DND-41 (cell line): ENCODE results near the gene EHMT1.

Experiments used
- ATAC-seq: fragments of 200-7000 bp; cut with Tn5 transposase; 3 replicates; pipeline ENCODE4 v1.9.1; 2021; ENCODE audit warnings: low read depth; ENCODE audit not compliant: insufficient read depth
- DNase-seq: peaks from one replicate; pipeline ENCODE4 v3.0.0-alpha.2; 2020
- H2AFZ ChIP-seq: 2 replicates; pipeline ENCODE4 v1.6.0; 2012; ENCODE audit warnings: low read depth, low read length
- H3K27ac ChIP-seq: 2 replicates; pipeline ENCODE4 v1.5.1; 2012; ENCODE audit warnings: low read length, inconsistent platforms
- H3K27me3 ChIP-seq: fragments of 200-600 bp; sonication (generic); 2 replicates; pipeline ENCODE4 v1.6.0; 2012; ENCODE audit warnings: low read length, mild to moderate bottlenecking, inconsistent platforms; ENCODE audit not compliant: insufficient read depth, poor library complexity
- H3K36me3 ChIP-seq: 2 replicates; pipeline ENCODE4 v1.5.1; 2012; ENCODE audit warnings: low read length, inconsistent platforms; ENCODE audit not compliant: insufficient read depth
- H3K4me1 ChIP-seq: 2 replicates; pipeline ENCODE4 v1.5.1; 2012; ENCODE audit warnings: mild to moderate bottlenecking, low read length; ENCODE audit not compliant: insufficient read depth
- H3K4me2 ChIP-seq: 2 replicates; pipeline ENCODE4 v1.6.0; 2012; ENCODE audit warnings: mild to moderate bottlenecking, moderate library complexity, low read length, inconsistent platforms; ENCODE audit not compliant: insufficient read depth
- H3K4me3 ChIP-seq, 2 experiments: fragments of 200-600 bp in 1 of 2; shearing (Covaris generic) in 1 of 2; 2 replicates each; pipeline ENCODE4 v1.5.1; 2012 to 2016; ENCODE audit warnings: inconsistent platforms in 2 of 2, low read length in 2 of 2, mild to moderate bottlenecking in 2 of 2, low read depth in 1 of 2, moderate library complexity in 1 of 2
- H3K79me2 ChIP-seq: 2 replicates; pipeline ENCODE4 v1.6.0; 2012; ENCODE audit warnings: low read length, inconsistent platforms; ENCODE audit not compliant: insufficient read depth
- H3K9ac ChIP-seq: 2 replicates; pipeline ENCODE4 v1.6.0; 2012; ENCODE audit warnings: low read depth, mild to moderate bottlenecking, inconsistent platforms, low read length, moderate library complexity
- H3K9me3 ChIP-seq: 2 replicates; pipeline ENCODE4 v1.5.1; 2012; ENCODE audit warnings: low read length, moderate library complexity, mild to moderate bottlenecking, inconsistent platforms; ENCODE audit not compliant: insufficient read depth, severe bottlenecking
- H4K20me1 ChIP-seq: 2 replicates; pipeline ENCODE4 v1.6.0; 2012; ENCODE audit warnings: low read length; ENCODE audit not compliant: insufficient read depth
- CTCF ChIP-seq: IDR thresholded peaks from 2 replicates; pipeline ENCODE4 v1.5.1; 2012; ENCODE audit warnings: borderline replicate concordance, low read length, moderate library complexity, mild to moderate bottlenecking; ENCODE audit not compliant: poor library complexity, severe bottlenecking; ENCODE audit errors: extremely low read depth
- EZH2 ChIP-seq: IDR thresholded peaks from 3 replicates; pipeline ENCODE4 v1.6.1; 2012; ENCODE audit warnings: borderline replicate concordance, low read depth, mild to moderate bottlenecking, moderate library complexity, low read length, inconsistent platforms; ENCODE audit not compliant: severe bottlenecking

Gene EHMT1

GRCh38 chr9:137604345-137605086 lies 14.3 kb upstream of the EHMT1 start:
- Histone ChIP-seq H3K4me3 (peak overlapping the region in 1 of 2 experiments; percentile 34; a peak in 2 of 4 replicates), H3K4me1 (peaks cover 21% of the 10 kb centered on the region), H3K36me3 (0 out of 2 replicates have a peak, but pooled peaks cover 2% of the 10 kb centered on the region), H3K9me3 (no peaks in the 10 kb centered on the region), H3K4me2 (peak overlapping the region; percentile 47), H2AFZ (no peak overlapping the region; the same call in 1 of the 2 replicates), H3K9ac (no peak overlapping the region), H3K27me3 (no peaks in the 10 kb centered on the region), H4K20me1 (peaks cover 18% of the 10 kb centered on the region), H3K27ac (no peak overlapping the region), H3K79me2 (peaks cover 21% of the 10 kb centered on the region)
- ATAC-seq (no peak), DNase-seq (no peak)
- TF ChIP-seq CTCF: no peak

- Histone ChIP-seq H3K4me1 (peaks cover 21% of the 10 kb centered on the region), H3K4me3 (peak within 1 kb of the TSS; percentile 57 to 80), H3K9ac (peak within 1 kb of the TSS; percentile 83), H2AFZ (peak within 1 kb of the TSS; percentile 68), H3K27me3 (no peaks in the 10 kb centered on the region), H4K20me1 (peaks cover 18% of the 10 kb centered on the region), H3K4me2 (peak within 1 kb of the TSS; percentile 98), H3K36me3 (0 out of 2 replicates have a peak, but pooled peaks cover 2% of the 10 kb centered on the region), H3K79me2 (peaks cover 22% of the 10 kb centered on the region), H3K27ac (peak within 1 kb of the TSS; percentile 74), H3K9me3 (no peaks in the 10 kb centered on the region)
- TF ChIP-seq EZH2: no peak
- no peak for TF ChIP-seq CTCF
- DNase-seq (peak; percentile 95), ATAC-seq (peak; percentile 95)
These were observed 13.4 kb upstream of the EHMT1 start, which contains the start of gene ARRDC1 for GRCh38 chr9:137605121-137606004. Gene ARRDC1, plus strand, starts transcription at chr9:137605686. Its CDS starts 32 bp downstream, at chr9:137605718.

- no peaks in the 10 kb centered on the region for H3K9me3 ChIP-seq
- H3K9ac ChIP-seq: peak overlapping the region; percentile 83
- no peak overlapping the region; the same call in 1 of the 2 replicates for H3K27ac ChIP-seq
- H3K27me3 ChIP-seq: no peaks in the 10 kb centered on the region
- DNase-seq (peak; percentile 42), ATAC-seq (peak; percentile 33)
- peak overlapping the region; percentile 57 to 80 for H3K4me3 ChIP-seq
- H3K79me2 ChIP-seq: peaks cover 22% of the 10 kb centered on the region
- H4K20me1 ChIP-seq: peaks cover 18% of the 10 kb centered on the region
- peak overlapping the region; percentile 68 for H2AFZ ChIP-seq
- H3K36me3 ChIP-seq: 0 out of 2 replicates have a peak, but pooled peaks cover 2% of the 10 kb centered on the region
- peaks cover 21% of the 10 kb centered on the region for H3K4me1 ChIP-seq
- H3K4me2 ChIP-seq: peak overlapping the region; percentile 98
- TF ChIP-seq EZH2 (no peak), CTCF (no peak)
These were observed 12.7 kb upstream of the EHMT1 start for GRCh38 chr9:137606005-137606621.
